Sigmoid colon (tissue), 7 donors: Measurements from ENCODE around the gene PARP12. TPM values are rescaled to one million over a fixed set of nuclear protein-coding genes. Genes with fewer than 3 reads are reported as not detected.

Experiments
- DNase-seq: peaks from one replicate; pipeline ENCODE4 v3.0.0-alpha.2; 2019
- H3K27ac ChIP-seq, 4 donors: fragments of 200-600 bp; sonication (generic); one replicate each; pipeline ENCODE4 v1.5.1; 2016 to 2019; ENCODE audit warnings: mild to moderate bottlenecking in 1 of 4
- H3K27me3 ChIP-seq, 3 donors: fragments of 200-600 bp; sonication (generic); one replicate each; pipeline ENCODE4 v1.5.1; 2019; ENCODE audit warnings: mild to moderate bottlenecking in 1 of 3
- H3K36me3 ChIP-seq, 4 donors: fragments of 200-600 bp; sonication (generic); one replicate each; pipeline ENCODE4 v1.5.1; 2016 to 2019
- H3K4me1 ChIP-seq, 4 donors: fragments of 200-600 bp; sonication (generic); one replicate each; pipeline ENCODE4 v1.5.1; 2017 to 2019
- H3K4me3 ChIP-seq, 4 donors: fragments of 200-600 bp; sonication (generic); one replicate each; pipeline ENCODE4 v1.5.1; 2017 to 2019; ENCODE audit warnings: mild to moderate bottlenecking in 2 of 4, moderate library complexity in 1 of 4
- H3K9me3 ChIP-seq, 4 donors: fragments of 200-600 bp in 3 of 4; sonication (generic) in 3 of 4; one replicate each; pipeline versions ENCODE4 v1.5.1 to v1.6.1; 2013 to 2019
- EP300 ChIP-seq, 4 donors: sonication (generic); formaldehyde crosslinking; IDR thresholded peaks; one replicate each; pipeline ENCODE4 v1.6.1; 2017; ENCODE audit warnings: antibody characterized with exemption in 4 of 4
- POLR2A ChIP-seq, 2 donors: fragments of 450-650 bp; IDR thresholded peaks; one replicate each; pipeline ENCODE4 v1.6.1; 2016; ENCODE audit warnings: antibody characterized with exemption in 2 of 2, mild to moderate bottlenecking in 2 of 2, moderate library complexity in 2 of 2
- POLR2AphosphoS5 ChIP-seq, 4 donors: sonication (generic); formaldehyde crosslinking; IDR thresholded peaks; one replicate each; pipeline ENCODE4 v1.6.1; 2017; ENCODE audit warnings: antibody characterized with exemption in 4 of 4
- WGBS, 2 donors: extraction: QIAGEN DNeasy Blood & Tissue Kit; methylation state at CpG; one replicate each; pipeline ENCODE4 v1.1.7; 2013; 5-methylcytosine and 5-hydroxymethylcytosine counted together
- intact Hi-C: fragments of 100-400 bp; cut with DNase I; formaldehyde crosslinking; loops from one replicate; pipeline ENCODE4 v1.15.1; 2023
- polyA plus RNA-seq, 3 donors: library from polyadenylated mRNA; stranded (reverse); fragments of 200-250 nt; gene quantifications; one replicate each; pipeline ENCODE4 v1.2.3, GENCODE V29; 2013
- total RNA-seq, 4 donors: library from RNA; depleted of rRNA; stranded (reverse); fragments of >200 nt; gene quantifications; one replicate each; pipeline ENCODE4 v1.1.0, GENCODE V29; 2016
- TF ChIP-seq, protein P1 (sequence below), 4 experiments: fragments of 450-650 bp in 3 of 4; fragments of 200-600 bp in 1 of 4; IDR thresholded peaks; one replicate each; pipeline ENCODE4 v1.5.1; 2016 to 2019; ENCODE audit warnings: antibody characterized with exemption in 4 of 4, mild to moderate bottlenecking in 3 of 4, moderate library complexity in 2 of 4
- donor health status: healthy with polysubstance abuse.
- donor health status: Bipolar disorder and iron deficiency.
- donor health status: healthy.

PARP12 gene
- total and polyA plus RNA-seq, 7 donors: 20.6 to 49.5 (median 29.9) TPM

DNA sequence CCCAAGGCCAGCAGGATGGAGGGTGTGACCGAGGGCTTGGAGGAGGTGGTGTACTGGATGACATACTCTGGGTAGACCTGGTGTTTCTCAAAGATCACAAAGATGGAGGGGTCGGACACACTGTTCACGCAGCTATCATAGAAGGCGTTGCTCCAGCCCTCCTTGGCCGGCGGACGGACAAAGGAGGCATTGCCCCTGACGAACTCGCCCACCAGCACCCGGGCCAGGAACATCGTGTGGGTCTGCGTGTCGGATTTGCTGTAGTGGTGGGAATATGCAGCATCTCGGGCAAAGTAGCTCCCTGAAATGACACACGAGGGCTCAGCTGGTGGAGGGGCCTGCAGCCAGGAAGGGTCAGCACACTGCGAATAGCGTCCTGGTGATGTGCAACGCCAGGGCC is 38.2 kb downstream of the PARP12 start:
- 93 to 95% methylated on average over 18 of the region's 18 CpGs for WGBS, 2 donors
- no peak overlapping the region for H3K4me3 ChIP-seq
- H3K27me3 ChIP-seq: no peaks in the 10 kb centered on the region
- DNase-seq: no peak
- H3K36me3 ChIP-seq: peaks cover 6 to 50% (median 11%) of the 10 kb centered on the region in 4 donors
- no peaks in the 10 kb centered on the region for H3K9me3 ChIP-seq
- H3K27ac ChIP-seq: no peak overlapping the region
- intact Hi-C loops: no loop called here
- H3K4me1 ChIP-seq: no peaks in the 10 kb centered on the region
- TF ChIP-seq POLR2AphosphoS5 (IDR thresholded peaks at IDR 0.05) (no peak), POLR2A (IDR thresholded peaks at IDR 0.05) (no peak), EP300 (IDR thresholded peaks at IDR 0.05) (no peak)
- TF ChIP-seq, protein P1, sequence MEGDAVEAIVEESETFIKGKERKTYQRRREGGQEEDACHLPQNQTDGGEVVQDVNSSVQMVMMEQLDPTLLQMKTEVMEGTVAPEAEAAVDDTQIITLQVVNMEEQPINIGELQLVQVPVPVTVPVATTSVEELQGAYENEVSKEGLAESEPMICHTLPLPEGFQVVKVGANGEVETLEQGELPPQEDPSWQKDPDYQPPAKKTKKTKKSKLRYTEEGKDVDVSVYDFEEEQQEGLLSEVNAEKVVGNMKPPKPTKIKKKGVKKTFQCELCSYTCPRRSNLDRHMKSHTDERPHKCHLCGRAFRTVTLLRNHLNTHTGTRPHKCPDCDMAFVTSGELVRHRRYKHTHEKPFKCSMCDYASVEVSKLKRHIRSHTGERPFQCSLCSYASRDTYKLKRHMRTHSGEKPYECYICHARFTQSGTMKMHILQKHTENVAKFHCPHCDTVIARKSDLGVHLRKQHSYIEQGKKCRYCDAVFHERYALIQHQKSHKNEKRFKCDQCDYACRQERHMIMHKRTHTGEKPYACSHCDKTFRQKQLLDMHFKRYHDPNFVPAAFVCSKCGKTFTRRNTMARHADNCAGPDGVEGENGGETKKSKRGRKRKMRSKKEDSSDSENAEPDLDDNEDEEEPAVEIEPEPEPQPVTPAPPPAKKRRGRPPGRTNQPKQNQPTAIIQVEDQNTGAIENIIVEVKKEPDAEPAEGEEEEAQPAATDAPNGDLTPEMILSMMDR (IDR thresholded peaks at IDR 0.05): no peak

DNA sequence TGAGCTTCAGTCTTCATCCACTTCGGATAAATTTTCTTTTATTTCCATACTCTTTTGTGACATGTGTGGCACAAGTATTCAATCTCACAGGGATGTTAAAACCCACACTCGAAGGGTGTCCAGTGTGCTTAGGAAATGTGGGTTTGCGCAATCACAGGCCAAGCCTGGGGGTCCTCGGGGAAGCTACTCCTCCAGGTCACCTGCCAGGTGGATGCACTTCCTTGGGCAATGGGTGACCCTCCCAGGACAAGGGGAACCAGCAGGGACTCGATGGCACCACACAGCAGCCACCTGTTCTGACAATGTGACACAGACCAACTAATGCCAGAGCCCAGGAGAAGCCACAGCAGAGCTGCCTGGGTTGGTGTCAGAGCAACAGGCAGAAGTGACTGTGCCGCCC is 39.0 kb downstream of the PARP12 start:
- no peak for DNase-seq
- 89 to 90% methylated on average over 6 of the region's 6 CpGs for WGBS, 2 donors
- Histone ChIP-seq H3K9me3 (no peaks in the 10 kb centered on the region), H3K36me3 (peaks cover 6 to 50% (median 11%) of the 10 kb centered on the region in 4 donors), H3K4me1 (no peaks in the 10 kb centered on the region), H3K4me3 (no peak overlapping the region), H3K27me3 (no peaks in the 10 kb centered on the region), H3K27ac (no peak overlapping the region)
- TF ChIP-seq POLR2AphosphoS5 (IDR thresholded peaks at IDR 0.05): no peak
- TF ChIP-seq EP300 (IDR thresholded peaks at IDR 0.05): no peak
- no peak for TF ChIP-seq POLR2A (IDR thresholded peaks at IDR 0.05)
- TF ChIP-seq, protein P1 (IDR thresholded peaks at IDR 0.05): no peak
- intact Hi-C loops: no loop called here

DNA sequence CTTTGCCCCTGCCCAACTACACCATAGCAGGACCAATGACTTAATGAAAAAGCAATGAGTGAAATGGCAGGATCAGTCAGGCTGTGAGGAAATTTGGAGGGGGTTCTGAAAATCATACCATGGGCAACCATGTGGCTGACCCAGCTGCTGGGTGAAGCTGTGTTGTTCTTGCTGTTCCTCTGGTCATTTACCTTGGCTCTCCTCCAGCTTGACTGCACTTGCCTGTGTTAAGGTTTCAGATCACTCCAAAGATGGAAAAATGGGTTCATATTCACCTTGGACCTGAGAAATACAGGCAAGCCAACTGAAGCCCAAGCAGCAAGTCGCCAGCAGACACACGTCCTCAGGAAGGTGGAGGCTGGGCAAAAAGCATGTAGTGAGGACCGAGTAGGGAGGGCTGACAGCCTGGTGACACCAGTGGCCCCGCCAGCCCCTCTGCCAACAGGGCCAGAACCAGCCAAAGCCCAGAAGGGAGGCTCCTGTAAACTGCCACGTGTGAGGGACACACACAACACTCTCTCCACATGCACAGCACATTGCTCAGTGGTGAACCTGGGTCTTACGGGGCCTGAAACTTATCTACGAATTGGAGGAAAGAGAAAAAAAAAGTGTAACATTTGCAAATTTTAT is 40.1 kb downstream of the PARP12 start:
- Histone ChIP-seq H3K4me1 (no peaks in the 10 kb centered on the region), H3K36me3 (peaks cover 6 to 45% (median 8%) of the 10 kb centered on the region in 4 donors), H3K9me3 (no peaks in the 10 kb centered on the region), H3K4me3 (no peak overlapping the region), H3K27ac (no peak overlapping the region), H3K27me3 (no peaks in the 10 kb centered on the region)
- 87 to 92% methylated on average over 7 of the region's 7 CpGs for WGBS, 2 donors
- intact Hi-C loops: no loop called here
- TF ChIP-seq POLR2AphosphoS5 (IDR thresholded peaks at IDR 0.05) (no peak), EP300 (IDR thresholded peaks at IDR 0.05) (no peak), POLR2A (IDR thresholded peaks at IDR 0.05) (no peak)
- TF ChIP-seq, protein P1 (IDR thresholded peaks at IDR 0.05): no peak
- DNase-seq: no peak

DNA sequence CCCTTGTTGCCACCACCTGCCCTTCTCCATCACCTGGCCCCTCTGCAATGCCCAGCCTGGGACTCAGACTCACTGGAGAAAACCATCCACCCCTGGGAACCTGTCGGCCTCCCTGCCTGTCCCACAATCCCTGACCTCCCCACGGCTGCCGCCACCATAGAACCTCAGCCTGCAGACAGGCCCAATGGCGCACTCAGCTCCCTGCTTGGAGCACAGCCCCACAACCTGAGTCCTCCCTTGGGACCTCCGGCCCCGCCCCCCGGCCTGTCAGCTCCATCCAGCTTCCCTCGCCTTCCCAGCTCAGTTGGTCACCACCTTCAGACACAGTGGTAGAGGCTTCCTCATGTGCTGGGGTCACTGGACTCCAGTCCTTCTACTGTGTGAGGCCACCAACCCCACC is 41.1 kb downstream of the PARP12 start:
- Histone ChIP-seq H3K27me3 (no peaks in the 10 kb centered on the region), H3K36me3 (peaks cover 6 to 37% (median 8%) of the 10 kb centered on the region in 4 donors), H3K9me3 (no peaks in the 10 kb centered on the region), H3K4me1 (no peaks in the 10 kb centered on the region), H3K4me3 (no peak overlapping the region), H3K27ac (no peak overlapping the region)
- DNase-seq: no peak
- intact Hi-C loops: no loop called here
- WGBS, 2 donors: 97% methylated on average over 8 of the region's 8 CpGs
- TF ChIP-seq POLR2A (IDR thresholded peaks at IDR 0.05) (no peak), EP300 (IDR thresholded peaks at IDR 0.05) (no peak), POLR2AphosphoS5 (IDR thresholded peaks at IDR 0.05) (no peak)
- TF ChIP-seq, protein P1 (IDR thresholded peaks at IDR 0.05): no peak

DNA sequence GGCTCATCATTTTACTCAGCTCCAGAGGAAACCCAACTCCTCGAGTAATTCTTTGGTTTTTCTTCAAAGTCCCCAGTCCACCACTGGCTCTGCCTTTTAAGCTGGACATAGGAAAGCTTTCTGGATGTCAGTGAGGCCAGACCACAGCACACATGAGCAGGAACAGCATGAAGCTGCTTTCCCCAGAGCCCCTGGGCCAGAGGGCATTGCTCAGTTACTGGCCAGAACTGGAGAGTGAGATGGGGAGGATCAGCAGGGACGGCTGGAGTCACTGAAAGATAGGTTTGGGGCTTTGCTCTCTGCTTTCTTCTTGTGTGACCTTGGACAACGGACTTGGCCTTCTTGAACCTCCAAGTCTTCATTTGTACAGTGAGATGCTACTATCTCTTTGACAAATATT is 43.1 kb downstream of the PARP12 start:
- no peak for TF ChIP-seq EP300 (IDR thresholded peaks at IDR 0.05)
- no peak for TF ChIP-seq POLR2AphosphoS5 (IDR thresholded peaks at IDR 0.05)
- no peak for TF ChIP-seq POLR2A (IDR thresholded peaks at IDR 0.05)
- TF ChIP-seq, protein P1 (IDR thresholded peaks at IDR 0.05): no peak
- peaks cover 0 to 17% (median 1%) of the 10 kb centered on the region in 4 donors for H3K36me3 ChIP-seq
- no peak overlapping the region for H3K4me3 ChIP-seq
- H3K9me3 ChIP-seq: no peaks in the 10 kb centered on the region
- WGBS, 2 donors: 84 to 86% methylated on average over 3 of the region's 3 CpGs
- H3K4me1 ChIP-seq: no peaks in the 10 kb centered on the region
- intact Hi-C loops: no loop called here
- no peaks in the 10 kb centered on the region for H3K27me3 ChIP-seq
- no peak overlapping the region for H3K27ac ChIP-seq
- DNase-seq: no peak
